HG02840 (cell line): ENCODE measurements around the gene DCAF4.
"Not testable (repeated sequence)": the region's sequence is repeated elsewhere in the genome, so short reads cannot be mapped to it uniquely, and the experiment has no call there.

Experiments
- ATAC-seq: cut with Tn5 transposase; IDR thresholded peaks from one replicate; pipeline ENCODE4 v1.9.1; 2021; ENCODE audit warnings: mild to moderate bottlenecking, moderate library complexity, moderate number of reproducible peaks; ENCODE audit not compliant: unreplicated experiment, low FRiP score

Gene DCAF4

DNA sequence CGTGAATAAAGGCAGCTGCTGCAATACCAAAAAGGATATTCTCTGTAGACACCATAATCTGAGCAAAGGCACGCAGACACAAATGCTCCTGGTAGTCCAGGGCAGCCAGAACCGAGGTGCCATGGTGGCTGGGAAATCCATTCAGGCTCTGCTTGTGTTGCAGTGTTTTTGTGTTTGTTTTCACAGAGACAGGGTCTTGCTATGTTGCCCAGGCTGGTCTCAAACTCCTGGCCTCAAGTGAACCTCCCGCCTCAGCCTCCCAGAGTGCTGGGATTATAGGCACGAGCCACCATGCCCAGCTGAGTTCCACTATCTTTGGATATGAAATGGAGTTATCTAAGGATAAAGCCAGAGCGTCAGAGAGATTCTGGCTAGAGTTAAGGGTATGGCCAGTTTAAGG lies 39.8 kb downstream of the DCAF4 start:
- no peak for ATAC-seq

DNA sequence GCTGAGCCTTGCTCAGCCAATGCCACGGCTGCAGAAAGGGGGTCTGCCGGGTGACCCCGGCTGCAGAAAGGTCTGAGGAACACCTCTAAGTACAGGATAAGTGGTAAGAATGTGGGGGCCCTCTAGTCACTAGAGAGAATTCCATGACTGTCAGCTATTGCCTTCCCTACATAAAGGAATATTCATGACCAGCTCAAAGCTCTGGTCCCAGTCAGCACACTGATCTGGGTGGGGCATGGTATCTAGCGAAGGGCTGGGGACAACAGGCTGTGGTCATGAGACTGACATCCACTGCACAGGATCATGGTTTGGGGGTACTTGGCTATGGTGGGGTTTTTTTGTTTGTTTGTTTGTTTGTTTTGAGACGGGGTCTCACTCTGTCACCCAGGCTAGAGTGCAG lies 42.1 kb downstream of the DCAF4 start:
- ATAC-seq: no peak

DNA sequence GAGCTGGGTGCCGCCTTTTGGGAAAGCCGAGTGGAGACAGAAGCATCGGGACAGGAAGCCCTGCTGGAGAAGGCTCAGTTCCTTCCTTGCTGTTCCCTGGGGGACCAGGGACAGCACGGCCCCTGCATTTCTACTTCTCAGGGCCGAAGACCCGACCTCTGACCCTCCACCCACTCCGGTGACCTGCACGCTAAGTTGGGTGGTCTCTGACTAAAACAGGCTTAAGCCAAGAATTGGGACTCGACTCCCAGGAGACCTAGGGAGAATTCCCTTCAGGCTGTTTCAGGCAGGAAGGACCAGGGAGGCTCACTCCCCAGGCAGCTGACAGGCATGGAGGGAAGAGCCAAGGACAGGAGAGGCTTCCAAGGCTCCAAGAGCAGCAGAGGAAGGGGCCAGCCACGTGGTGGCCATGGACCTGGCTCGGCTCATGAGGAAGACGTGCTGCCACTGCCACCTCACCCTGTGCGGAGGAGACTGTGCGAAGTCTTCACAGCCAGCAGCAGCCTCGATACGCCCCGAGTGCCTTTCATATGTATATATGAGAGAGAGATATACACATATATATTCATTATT lies 43.9 kb downstream of the DCAF4 start:
- ATAC-seq: no peak

DNA sequence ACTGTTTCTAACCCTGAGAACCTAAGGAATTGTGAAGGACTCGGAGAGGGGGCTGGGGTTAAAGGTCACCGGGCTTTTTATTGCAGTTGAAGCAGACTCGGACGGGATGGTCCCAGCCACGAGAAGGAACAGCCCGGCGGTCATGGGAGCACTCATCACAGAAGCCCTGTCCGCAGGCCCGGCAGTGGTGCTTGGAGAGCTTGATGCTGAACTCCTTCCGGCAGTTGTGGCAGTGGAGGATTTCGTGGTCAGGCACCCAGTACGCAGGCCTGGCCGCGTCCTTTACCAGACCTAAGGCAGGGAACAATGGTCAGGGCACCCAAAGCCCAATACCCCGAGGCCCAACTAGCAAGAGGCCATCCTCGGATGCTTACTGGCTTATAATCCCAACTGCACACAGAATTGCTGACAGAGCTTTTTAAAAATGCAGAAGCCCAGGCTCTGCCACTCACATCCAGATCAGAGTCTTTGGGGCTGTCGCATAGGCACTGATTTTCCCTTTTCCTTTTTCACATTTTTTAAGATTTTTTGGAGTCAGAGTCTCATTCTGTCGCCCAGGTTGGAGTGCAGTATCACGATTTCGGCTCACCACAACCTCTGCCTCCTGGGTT lies 44.7 kb downstream of the DCAF4 start:
- ATAC-seq: no peak

DNA sequence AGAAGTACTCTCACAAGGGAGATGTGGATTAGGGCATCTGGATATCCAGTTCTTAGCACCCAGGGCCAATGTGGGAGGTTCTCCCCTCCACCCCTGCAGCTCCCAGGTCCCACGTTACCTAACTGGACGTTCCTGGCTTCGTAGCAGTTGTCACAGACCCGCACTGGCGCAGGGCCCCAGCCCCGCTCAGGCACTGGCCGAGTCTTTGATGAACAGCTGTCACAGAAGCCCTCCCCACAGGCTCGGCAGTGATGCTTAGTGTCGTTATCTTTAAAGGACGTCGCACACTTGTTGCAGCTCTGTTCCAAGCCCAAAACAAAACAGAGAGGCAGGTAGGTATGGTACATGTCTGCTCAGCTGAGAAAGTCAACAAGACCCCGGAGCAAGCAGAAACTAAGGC lies 48.4 kb downstream of the DCAF4 start:
- ATAC-seq: no peak

DNA sequence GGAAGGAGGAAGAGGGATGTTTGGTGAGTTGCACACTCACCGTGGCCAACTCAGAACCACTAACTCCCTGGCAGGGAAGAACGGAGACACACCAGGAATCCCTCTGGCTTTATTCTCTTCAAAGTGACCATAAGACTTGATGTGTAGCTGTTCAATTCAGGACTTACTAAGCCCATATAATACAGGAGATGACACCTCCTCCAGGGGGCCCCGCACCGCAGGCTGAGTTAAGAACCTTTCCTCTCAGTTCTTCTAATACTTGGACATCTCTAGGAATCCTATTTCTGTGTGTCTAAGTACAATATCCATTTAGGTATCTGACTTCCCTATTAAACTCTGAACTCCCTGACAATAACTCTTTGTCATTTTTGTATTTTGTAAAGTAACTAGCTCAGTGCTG lies 49.5 kb downstream of the DCAF4 start:
- ATAC-seq: no peak

DNA sequence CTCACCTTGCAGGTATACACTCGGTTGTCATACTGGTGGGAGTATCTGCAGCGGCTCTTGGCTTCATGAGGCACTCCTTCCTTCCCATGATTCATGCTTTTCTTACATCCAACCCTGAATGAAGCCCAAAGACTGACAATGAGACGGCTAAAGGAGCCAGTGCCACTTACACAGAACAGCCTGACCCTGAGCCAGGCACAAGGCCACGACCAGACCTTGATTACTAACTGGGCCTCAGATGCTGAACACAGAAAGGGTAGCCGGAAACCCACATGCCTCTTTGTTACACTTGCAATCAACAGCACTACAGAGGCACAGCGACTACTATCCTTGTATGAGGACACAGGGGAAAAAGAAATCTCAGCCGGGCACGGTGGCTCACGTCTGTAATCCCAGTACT lies 52.6 kb downstream of the DCAF4 start:
- ATAC-seq: no peak

DNA sequence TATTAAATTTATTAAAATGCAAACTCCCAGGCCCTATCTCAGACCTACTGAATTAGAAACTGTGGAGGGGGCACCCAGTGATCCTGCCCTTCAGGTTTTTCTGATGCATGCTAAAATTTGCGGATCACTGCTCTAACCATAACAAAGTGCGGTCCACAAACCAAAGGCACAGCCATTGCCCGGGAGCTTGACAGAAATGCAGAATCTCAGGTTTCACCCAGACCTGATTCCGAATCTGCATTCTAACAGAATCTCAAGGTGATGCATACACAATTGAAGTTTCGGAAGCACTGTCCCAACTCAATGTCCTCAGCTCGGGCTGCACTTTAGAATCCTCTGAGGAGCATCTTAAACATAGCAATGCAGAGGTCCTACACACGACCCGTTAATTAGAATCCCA lies 54.6 kb downstream of the DCAF4 start:
- ATAC-seq: no peak

DNA sequence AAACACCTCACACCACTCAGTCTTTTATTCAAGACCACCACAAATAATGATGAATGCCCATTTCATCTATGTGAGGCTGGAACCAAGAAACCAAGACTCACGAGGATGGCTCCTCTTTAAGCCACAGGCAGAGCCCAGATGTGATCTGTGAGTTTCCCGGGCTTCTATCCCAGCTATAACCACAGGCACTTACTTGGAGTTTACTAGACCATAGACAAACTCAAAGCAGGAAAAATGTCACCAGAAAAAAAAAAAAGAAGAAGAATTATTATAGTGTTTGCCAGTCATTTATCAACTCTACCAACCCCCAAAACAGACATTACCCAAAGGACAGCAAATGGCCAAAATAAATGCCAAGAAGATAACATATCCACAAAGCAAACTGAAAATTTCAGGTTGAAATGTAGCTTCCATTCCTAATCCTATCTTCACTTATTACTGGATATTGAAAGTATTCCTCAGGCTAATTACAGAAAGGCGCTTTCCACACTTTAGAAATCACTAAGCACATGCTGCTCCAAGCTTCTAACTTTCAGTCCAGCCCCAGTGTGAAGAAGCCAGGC lies 56.0 kb downstream of the DCAF4 start:
- no peak for ATAC-seq

DNA sequence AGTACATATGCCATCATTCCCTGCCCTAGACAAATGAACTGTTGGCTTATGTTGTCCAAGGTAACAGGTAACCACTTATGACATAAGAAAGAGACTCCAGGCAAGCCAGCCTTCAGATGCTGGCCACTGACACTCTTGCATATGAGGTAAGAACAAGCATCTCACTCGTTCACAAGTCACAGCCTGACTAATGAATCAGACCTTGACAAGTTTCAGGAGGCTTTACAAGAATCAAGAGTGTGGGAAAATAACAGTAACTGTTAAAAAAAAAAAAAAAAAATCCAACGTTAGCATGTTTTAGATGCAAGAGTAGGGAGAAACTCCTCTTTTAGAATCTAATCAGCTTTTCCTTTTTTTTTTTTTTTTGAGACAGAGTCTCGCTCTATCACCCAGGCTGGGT lies 60.0 kb downstream of the DCAF4 start:
- ATAC-seq: no peak

DNA sequence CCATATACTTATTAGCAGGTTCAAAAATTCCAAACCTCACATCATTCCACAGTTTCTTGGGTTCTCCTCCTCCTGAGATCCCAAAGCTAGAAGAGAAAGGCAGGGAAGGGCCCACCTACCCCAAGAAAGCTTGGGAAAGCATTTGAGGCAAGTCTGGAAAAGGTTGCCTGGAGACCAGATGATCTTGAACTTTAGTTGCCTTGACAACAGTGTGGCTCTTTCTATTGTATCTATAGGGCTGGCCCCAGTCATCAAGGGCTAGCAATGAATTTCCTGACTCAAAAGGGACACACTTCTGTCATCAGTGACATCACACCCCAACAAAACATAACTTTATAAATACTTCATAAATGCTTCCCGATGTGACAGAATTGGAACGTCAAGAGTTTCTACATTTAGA lies 60.6 kb downstream of the DCAF4 start:
- no peak for ATAC-seq

DNA sequence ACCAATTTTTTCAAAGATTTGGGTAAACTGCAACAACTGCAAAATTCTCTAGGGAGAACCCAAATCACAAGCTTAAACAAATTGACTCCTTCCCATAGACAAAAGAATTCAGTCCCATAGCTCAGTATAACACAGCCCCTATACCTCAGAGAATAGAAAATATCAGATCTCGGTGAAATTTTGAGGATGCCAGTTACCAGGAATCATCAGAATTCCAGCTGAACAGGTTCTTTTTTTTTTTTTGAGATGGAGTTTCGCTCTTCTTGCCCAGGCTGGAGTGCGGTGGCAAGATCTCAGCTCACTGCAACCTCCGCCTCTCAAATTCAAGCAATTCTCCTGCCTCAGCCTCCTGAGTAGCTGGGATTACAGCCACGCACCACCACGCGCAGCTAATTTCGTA lies 63.9 kb downstream of the DCAF4 start:
- ATAC-seq: no peak

DNA sequence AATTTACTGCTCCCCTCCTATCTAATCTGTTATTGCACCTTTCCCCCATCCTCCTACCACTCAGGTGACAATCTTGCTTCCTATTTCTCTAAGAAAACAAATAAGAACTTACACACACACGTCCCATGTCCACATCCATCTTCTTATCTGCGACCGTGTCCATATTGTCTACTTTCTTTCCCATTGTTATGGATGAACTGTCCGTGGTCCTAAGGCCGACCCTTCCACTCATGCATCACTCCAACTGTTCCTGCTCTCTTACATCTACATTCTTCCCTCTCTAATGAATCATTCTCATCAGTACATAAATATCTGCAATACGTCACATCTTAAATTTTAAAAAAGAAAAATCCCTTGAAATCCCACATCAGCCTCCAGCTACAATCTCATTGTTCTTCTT lies 70.7 kb downstream of the DCAF4 start:
- ATAC-seq: no peak

DNA sequence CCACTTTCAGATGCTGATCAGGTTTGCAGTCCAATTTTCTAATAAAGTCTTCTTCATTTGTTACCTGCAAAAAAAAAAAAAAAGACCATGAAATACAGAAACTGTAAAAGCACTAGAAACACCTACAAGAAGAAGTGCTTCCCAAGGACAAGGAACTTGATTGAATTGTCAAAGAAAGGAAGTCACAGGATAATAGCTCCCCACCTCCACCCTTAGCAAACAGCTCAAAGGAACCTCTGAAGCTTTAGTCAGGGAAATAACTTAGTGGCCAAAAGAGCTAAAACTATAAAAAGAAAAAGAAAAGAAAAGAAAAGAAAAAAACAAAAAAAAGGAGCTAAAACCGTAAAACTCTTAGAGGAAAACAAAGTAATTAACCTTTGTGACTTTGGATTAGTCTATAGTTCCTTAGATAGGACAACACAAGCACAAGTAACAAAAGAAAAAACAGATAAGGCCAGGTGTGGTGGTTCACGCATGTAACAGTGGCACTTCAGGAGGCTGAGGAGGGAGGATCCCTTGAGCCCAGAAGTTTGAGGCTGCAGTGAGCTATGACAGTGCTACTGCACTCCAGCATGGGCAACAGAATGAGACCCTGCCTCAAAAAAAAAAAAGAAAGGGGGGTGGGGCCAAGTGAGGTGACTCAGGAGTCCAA lies 72.1 kb downstream of the DCAF4 start:
- no peak for ATAC-seq

DNA sequence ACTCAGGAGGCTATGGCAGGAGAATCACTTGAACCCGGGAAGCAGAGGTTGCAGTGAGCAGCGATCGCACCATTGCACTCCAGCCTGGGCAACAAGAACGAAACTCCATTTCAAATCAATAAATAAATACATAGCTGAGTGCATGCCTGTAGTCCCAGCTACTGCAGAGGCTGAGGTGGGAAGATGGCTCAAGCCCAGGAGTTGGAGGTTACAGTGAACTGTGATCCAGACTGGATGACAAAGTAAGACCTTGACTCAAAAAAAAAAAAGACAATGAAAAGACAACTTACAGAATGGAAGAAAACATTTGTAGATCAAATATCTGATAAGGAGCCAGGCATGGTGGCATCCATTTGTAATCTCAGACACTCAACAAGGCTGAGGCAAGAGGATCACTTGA lies 73.1 kb downstream of the DCAF4 start:
- ATAC-seq: no peak

DNA sequence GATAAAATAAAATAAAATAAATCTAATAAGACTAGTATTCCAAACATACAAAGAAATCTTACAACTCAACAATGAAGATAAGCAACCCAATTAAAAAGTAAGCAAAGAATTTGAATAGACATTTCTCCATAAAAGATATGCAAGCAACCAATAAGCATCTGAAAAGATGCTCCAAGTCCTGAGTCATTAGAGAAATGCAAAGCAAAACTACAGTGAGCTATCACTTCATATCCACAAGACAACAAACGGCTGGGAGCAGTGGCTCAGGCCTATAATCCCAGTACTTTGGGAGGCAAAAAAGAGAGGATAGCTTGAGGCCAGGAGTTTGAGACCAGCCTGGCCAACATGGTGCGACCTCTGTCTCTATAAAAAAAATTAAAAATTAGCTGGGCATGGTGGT lies 73.8 kb downstream of the DCAF4 start:
- no peak for ATAC-seq

DNA sequence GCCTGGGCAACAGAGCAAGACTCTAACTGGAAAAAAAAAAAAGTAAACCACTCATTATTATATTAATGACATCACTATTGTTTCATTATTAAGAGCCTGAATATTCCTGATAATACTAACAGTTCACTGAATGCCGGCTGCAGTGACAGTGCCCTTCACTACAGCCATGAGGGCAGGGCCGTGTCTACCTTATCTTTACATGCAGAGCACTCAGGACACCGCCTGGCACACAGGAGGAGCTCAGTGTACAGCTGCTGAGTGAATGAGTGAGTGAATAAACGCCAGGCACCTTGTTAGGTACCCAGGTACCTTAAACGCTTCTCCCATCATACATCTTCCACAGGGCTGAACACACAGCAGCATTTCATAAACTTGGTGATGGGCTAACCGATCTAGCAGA lies 77.4 kb downstream of the DCAF4 start:
- ATAC-seq: no peak

DNA sequence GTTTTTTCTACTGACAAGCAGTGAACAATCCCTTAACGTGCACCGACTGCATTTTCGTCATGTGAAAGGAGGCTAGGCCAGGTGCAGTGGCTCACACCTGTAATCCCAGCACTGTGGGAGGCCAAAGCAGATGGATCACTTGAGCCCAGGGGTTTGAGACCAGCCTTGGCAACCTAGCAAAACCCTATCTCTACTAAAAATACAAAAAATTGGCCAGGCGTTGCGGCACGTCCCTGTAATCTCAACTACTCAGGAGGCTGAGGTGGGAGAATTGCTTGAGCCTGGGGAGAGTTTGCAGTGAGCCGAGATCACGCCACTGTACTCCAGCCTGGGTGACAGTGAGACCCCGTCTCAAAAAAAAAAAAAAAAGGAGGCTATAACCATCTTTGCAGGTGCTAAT lies 78.4 kb downstream of the DCAF4 start:
- not testable (repeated sequence) for ATAC-seq

DNA sequence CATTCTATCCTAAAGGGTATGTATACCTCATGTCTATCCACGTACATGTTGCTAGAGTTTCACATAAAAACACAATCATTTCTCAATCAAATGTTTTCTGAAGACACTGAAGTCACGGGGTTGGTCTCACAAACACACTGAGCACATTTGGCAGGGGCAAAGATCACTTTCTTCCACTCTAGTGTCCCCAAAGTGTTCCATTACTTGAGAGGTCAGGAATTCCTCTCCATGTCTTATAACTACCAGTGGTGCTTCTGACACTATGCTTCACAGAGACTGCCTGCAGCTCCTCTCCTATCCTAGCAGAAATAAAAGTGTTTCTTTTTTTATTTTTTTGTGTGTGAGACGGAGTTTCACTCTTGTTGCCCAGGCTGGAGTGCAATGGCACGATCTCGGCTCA lies 81.6 kb downstream of the DCAF4 start:
- ATAC-seq: no peak

DNA sequence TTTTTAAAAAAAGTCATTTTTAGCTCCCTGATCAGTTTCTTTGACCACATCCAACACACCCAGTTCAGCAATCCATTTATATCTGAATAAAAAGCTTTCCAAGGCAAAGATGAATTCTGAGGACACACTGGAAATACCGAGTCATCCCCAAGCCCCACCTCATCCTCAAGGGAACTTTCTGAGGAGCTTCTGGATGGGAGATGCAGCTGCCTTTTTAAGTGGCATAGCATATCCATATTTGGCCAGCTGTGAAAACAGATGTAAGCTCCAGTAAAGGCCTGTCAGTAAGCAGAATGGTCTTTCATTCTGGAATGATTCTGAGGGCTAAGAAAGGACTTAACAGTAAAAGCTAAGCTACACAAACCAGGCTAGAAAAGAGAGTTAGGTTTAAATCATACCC lies 82.2 kb downstream of the DCAF4 start:
- no peak for ATAC-seq
